ENCODE data around the gene TRIM8.

- TF ChIP-seq CTCF (IDR thresholded peaks at IDR 0.05; ENCODE audit: borderline replicate concordance, extremely low read depth, low read length, poor library complexity, severe bottlenecking): no peak
- TF ChIP-seq EZH2 (IDR thresholded peaks at IDR 0.05; ENCODE audit: borderline replicate concordance, low read depth, low read length, severe bottlenecking): no peak
These were observed 43.5 kb upstream of the TRIM8 start for GRCh38 chr10:102600816-102601215.

All from DND-41 (cell line).